ENCODE measurements around the gene GRAMD4. TPM values are rescaled to one million over a fixed set of nuclear protein-coding genes. Genes with fewer than 3 reads are reported as not detected.
A peak's percentile ranks its signal among the peaks of the same experiment; 100 is the strongest.

Gene GRAMD4
- total RNA-seq, 1 donor from 2014 or later, result 16.8 TPM

GRCh38 chr22:46659791-46660186 lies 39.6 kb downstream of the GRAMD4 start:
- no peak overlapping the region for H3K4me3 ChIP-seq (ENCODE audit: low read depth, low read length)
- peaks cover 4% of the 10 kb centered on the region for H3K36me3 ChIP-seq (ENCODE audit: control insufficient read depth, insufficient read depth, low read length)
- no peak for TF ChIP-seq CTCF (IDR thresholded peaks at IDR 0.05; ENCODE audit: insufficient read depth, low read length, severe bottlenecking)
- no peak for DNase-seq (ENCODE audit: low read depth)
- no peak for FAIRE-seq
- H3K27me3 ChIP-seq (ENCODE audit: control insufficient read depth, insufficient read depth, low read length), result peaks cover 4% of the 10 kb centered on the region

GRCh38 chr22:46660604-46661201 lies 40.5 kb downstream of the GRAMD4 start:
- TF ChIP-seq CTCF (IDR thresholded peaks at IDR 0.05; ENCODE audit: insufficient read depth, low read length, severe bottlenecking), result no peak
- Histone ChIP-seq H3K36me3 (ENCODE audit: control insufficient read depth, insufficient read depth, low read length) (peaks cover 6% of the 10 kb centered on the region), H3K4me3 (ENCODE audit: low read depth, low read length) (no peak overlapping the region), H3K27me3 (ENCODE audit: control insufficient read depth, insufficient read depth, low read length) (peaks cover 4% of the 10 kb centered on the region)
- DNase-seq (ENCODE audit: low read depth) (no peak), FAIRE-seq (no peak)

DNA sequence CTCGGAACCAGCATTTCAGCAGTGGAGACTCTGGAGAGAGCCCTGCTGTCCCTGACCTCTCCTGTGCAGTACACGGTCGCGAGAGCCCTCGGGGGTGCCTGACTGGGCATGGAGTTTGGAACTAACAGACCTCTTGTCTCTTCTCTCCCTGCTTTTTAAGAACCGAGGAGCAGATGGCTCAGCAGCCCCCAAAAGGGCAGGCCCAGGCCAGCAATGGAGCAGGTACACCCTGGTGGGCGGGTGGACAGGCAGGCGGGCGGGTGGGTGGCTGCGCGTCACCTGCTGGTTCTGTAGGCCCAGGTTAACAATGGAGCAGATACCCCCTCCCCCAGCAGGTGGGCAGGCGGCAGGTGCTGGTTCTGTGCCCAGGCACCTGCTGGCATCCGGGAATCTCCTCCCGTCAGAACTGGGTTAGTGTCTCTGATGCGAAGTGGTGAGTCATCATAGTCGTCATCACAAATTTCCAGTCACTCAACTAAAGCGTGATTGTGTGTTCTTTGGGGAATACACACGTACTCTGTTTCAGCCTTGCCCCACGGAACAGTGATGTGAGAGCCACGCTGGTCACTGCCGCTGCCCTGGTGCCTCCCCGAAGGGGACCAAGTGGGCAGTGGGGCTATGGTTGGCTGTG lies 41.1 kb downstream of the GRAMD4 start:
- TF ChIP-seq CTCF (IDR thresholded peaks at IDR 0.05; ENCODE audit: insufficient read depth, low read length, severe bottlenecking), result no peak
- Histone ChIP-seq H3K27me3 (ENCODE audit: control insufficient read depth, insufficient read depth, low read length) (peaks cover 5% of the 10 kb centered on the region), H3K4me3 (ENCODE audit: low read depth, low read length) (no peak overlapping the region), H3K36me3 (ENCODE audit: control insufficient read depth, insufficient read depth, low read length) (peaks cover 8% of the 10 kb centered on the region)
- peak; percentile 52 for FAIRE-seq
- peak; percentile 86 for DNase-seq (ENCODE audit: low read depth)

- H3K27me3 ChIP-seq (ENCODE audit: control insufficient read depth, insufficient read depth, low read length), result peaks cover 5% of the 10 kb centered on the region
- FAIRE-seq (no peak), DNase-seq (ENCODE audit: low read depth) (no peak)
- no peak overlapping the region for H3K4me3 ChIP-seq (ENCODE audit: low read depth, low read length)
- H3K36me3 ChIP-seq (ENCODE audit: control insufficient read depth, insufficient read depth, low read length), result peaks cover 10% of the 10 kb centered on the region
- no peak for TF ChIP-seq CTCF (IDR thresholded peaks at IDR 0.05; ENCODE audit: insufficient read depth, low read length, severe bottlenecking)
Measured at GRCh38 chr22:46662226-46662625, 42.0 kb downstream of the GRAMD4 start.

DNA sequence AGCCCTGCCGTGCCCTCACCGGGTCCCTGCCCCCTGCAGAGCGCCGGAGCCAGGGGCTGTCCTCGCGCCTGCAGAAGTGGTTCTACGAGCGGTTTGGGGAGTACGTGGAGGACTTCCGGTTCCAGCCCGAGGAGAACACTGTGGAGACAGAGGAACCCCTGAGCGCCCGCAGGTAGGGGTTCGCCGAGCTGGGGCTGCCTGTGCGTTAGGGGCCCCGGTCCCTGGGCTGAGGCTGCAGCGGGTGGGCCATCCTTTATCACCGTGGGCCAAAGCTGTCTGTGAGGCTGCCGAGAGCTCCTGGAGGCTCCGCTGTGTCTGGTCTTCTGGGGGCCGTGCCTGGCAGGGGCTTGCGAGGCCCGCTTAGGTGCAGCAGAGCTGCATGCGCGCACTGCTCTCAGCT lies 42.8 kb downstream of the GRAMD4 start:
- peaks cover 5% of the 10 kb centered on the region for H3K27me3 ChIP-seq (ENCODE audit: control insufficient read depth, insufficient read depth, low read length)
- no peak for TF ChIP-seq CTCF (IDR thresholded peaks at IDR 0.05; ENCODE audit: insufficient read depth, low read length, severe bottlenecking)
- no peak overlapping the region for H3K4me3 ChIP-seq (ENCODE audit: low read depth, low read length)
- FAIRE-seq (no peak), DNase-seq (ENCODE audit: low read depth) (no peak)
- peaks cover 10% of the 10 kb centered on the region for H3K36me3 ChIP-seq (ENCODE audit: control insufficient read depth, insufficient read depth, low read length)

Data from bronchial epithelial cell (primary cell).